ENCODE results near the gene IQGAP1. TPM values are rescaled to one million over a fixed set of nuclear protein-coding genes. Genes with fewer than 3 reads are reported as not detected.

Gene IQGAP1
- total RNA-seq, 1 donor from 2014 or later, result 265 TPM

- Histone ChIP-seq H3K36me3 (peaks cover 96% of the 10 kb centered on the region), H3K27ac (no peak overlapping the region), H3K9me3 (no peaks in the 10 kb centered on the region), H3K4me1 (peaks cover 8% of the 10 kb centered on the region), H3K4me3 (no peak overlapping the region), H3K27me3 (ENCODE audit: low read depth) (no peaks in the 10 kb centered on the region)
- TF ChIP-seq CTCF (IDR thresholded peaks at IDR 0.05), result no peak
- no peak for ATAC-seq
- no peak for DNase-seq
- intact Hi-C loops (cut with DNase I), result no loop called here
Observed at GRCh38 chr15:90458061-90458460, 70.0 kb downstream of the IQGAP1 start.

GRCh38 chr15:90459368-90459767, 71.3 kb downstream of the IQGAP1 start:
- DNase-seq, result no peak
- intact Hi-C loops (cut with DNase I), result no loop called here
- Histone ChIP-seq H3K36me3 (peaks cover 96% of the 10 kb centered on the region), H3K9me3 (no peaks in the 10 kb centered on the region), H3K27ac (peak overlapping the region; percentile 0), H3K4me1 (peaks cover 20% of the 10 kb centered on the region), H3K4me3 (no peak overlapping the region), H3K27me3 (ENCODE audit: low read depth) (no peaks in the 10 kb centered on the region)
- no peak for ATAC-seq
- TF ChIP-seq CTCF (IDR thresholded peaks at IDR 0.05), result no peak

- intact Hi-C loops (cut with DNase I), result no loop called here
- Histone ChIP-seq H3K27ac (no peak overlapping the region), H3K4me3 (no peak overlapping the region), H3K9me3 (no peaks in the 10 kb centered on the region), H3K27me3 (ENCODE audit: low read depth) (no peaks in the 10 kb centered on the region), H3K4me1 (peaks cover 29% of the 10 kb centered on the region), H3K36me3 (peaks cover 96% of the 10 kb centered on the region)
- no peak for TF ChIP-seq CTCF (IDR thresholded peaks at IDR 0.05)
- no peak for DNase-seq
- no peak for ATAC-seq
Observed at GRCh38 chr15:90460142-90460824, 72.2 kb downstream of the IQGAP1 start.

GRCh38 chr15:90463381-90463780, 75.3 kb downstream of the IQGAP1 start:
- Histone ChIP-seq H3K27me3 (ENCODE audit: low read depth) (no peaks in the 10 kb centered on the region), H3K27ac (no peak overlapping the region), H3K4me3 (no peak overlapping the region), H3K36me3 (peaks cover 96% of the 10 kb centered on the region), H3K9me3 (no peaks in the 10 kb centered on the region), H3K4me1 (peaks cover 35% of the 10 kb centered on the region)
- peak in 1 of 2 donors; percentile 27 for ATAC-seq
- no peak for DNase-seq
- intact Hi-C loops (cut with DNase I), result no loop called here
- TF ChIP-seq CTCF (IDR thresholded peaks at IDR 0.05), result no peak

GRCh38 chr15:90465140-90465929, 77.3 kb downstream of the IQGAP1 start:
- H3K4me3 ChIP-seq, result no peak overlapping the region
- ATAC-seq (peak; percentile 77 to 80), DNase-seq (no peak)
- intact Hi-C loops (cut with DNase I), result no loop called here
- TF ChIP-seq CTCF (IDR thresholded peaks at IDR 0.05), result no peak
- H3K9me3 ChIP-seq, result no peaks in the 10 kb centered on the region
- H3K4me1 ChIP-seq, result peaks cover 28% of the 10 kb centered on the region
- H3K36me3 ChIP-seq, result peaks cover 98% of the 10 kb centered on the region
- no peak overlapping the region for H3K27ac ChIP-seq
- no peaks in the 10 kb centered on the region for H3K27me3 ChIP-seq (ENCODE audit: low read depth)
